Hepatocyte (in vitro differentiated cells): ENCODE data around the gene DNM2. TPM values are rescaled to one million over a fixed set of nuclear protein-coding genes. Genes with fewer than 3 reads are reported as not detected.
A peak's percentile ranks its signal among the peaks of the same experiment; 100 is the strongest.

Experiments
- DNase-seq: peaks from one replicate; pipeline ENCODE4 v3.0.0-alpha.2; 2016; ENCODE audit warnings: low spot score
- H2AFZ ChIP-seq: fragments of 200-600 bp; sonication (generic); 2 replicates; pipeline ENCODE4 v1.6.0; 2016; ENCODE audit warnings: antibody characterized with exemption, mild to moderate bottlenecking
- H3K27ac ChIP-seq: fragments of 200-600 bp; sonication (generic); 2 replicates; pipeline ENCODE4 v1.5.1; 2016; ENCODE audit warnings: mild to moderate bottlenecking
- H3K27me3 ChIP-seq: fragments of 200-600 bp; sonication (generic); 2 replicates; pipeline ENCODE4 v1.6.1; 2016
- H3K36me3 ChIP-seq: fragments of 200-600 bp; sonication (generic); replicated peaks from 2 replicates; pipeline ENCODE4 v1.5.1; 2016; ENCODE audit warnings: low read depth; ENCODE audit not compliant: insufficient read depth
- H3K4me1 ChIP-seq: fragments of 200-600 bp; sonication (generic); 2 replicates; pipeline ENCODE4 v1.5.1; 2016; ENCODE audit warnings: mild to moderate bottlenecking, moderate library complexity; ENCODE audit not compliant: insufficient read depth
- H3K4me2 ChIP-seq: fragments of 200-600 bp; sonication (generic); 2 replicates; pipeline ENCODE4 v1.6.0; 2016
- H3K4me3 ChIP-seq: fragments of 200-600 bp; sonication (generic); 2 replicates; pipeline ENCODE4 v1.5.1; 2016; ENCODE audit warnings: mild to moderate bottlenecking
- H3K79me2 ChIP-seq: fragments of 200-600 bp; sonication (generic); 2 replicates; pipeline ENCODE4 v1.6.0; 2017; ENCODE audit warnings: mild to moderate bottlenecking
- H3K9me2 ChIP-seq: fragments of 200-600 bp; sonication (generic); replicated peaks from 2 replicates; pipeline ENCODE4 v1.6.0; 2017; ENCODE audit warnings: mild to moderate bottlenecking; ENCODE audit not compliant: insufficient read depth
- H3K9me3 ChIP-seq: fragments of 200-600 bp; sonication (generic); 2 replicates; pipeline ENCODE4 v1.5.1; 2016; ENCODE audit warnings: low read depth, mild to moderate bottlenecking
- H4K20me1 ChIP-seq: fragments of 200-600 bp; sonication (generic); 2 replicates; pipeline ENCODE4 v1.6.0; 2016; ENCODE audit warnings: mild to moderate bottlenecking; ENCODE audit not compliant: insufficient read depth, poor library complexity, severe bottlenecking
- EZH2 ChIP-seq: fragments of 200-600 bp; sonication (generic); IDR thresholded peaks from 2 replicates; pipeline ENCODE4 v1.6.1; 2016; ENCODE audit warnings: antibody characterized with exemption, mild to moderate bottlenecking, borderline replicate concordance
- EZH2phosphoT487 ChIP-seq: fragments of 200-600 bp; sonication (generic); IDR thresholded peaks from one replicate; pipeline ENCODE4 v1.6.1; 2018; ENCODE audit warnings: antibody characterized with exemption, mild to moderate bottlenecking, low read depth, moderate library complexity; ENCODE audit not compliant: unreplicated experiment, severe bottlenecking
- WGBS: methylation state at CpG from one replicate; pipeline ENCODE4 v1.1.6; 2016; ENCODE audit warnings: low lambda C conversion rate; ENCODE audit errors: missing lambda C conversion rate; 5-methylcytosine and 5-hydroxymethylcytosine counted together
- polyA plus RNA-seq: library from polyadenylated mRNA; unstranded; fragments of >200 nt; fragmentation: Nextera tagmentation; extraction: Ambion mirVana; gene quantifications from 2 replicates; pipeline ENCODE4 v1.2.1, GENCODE V29; 2016
- total RNA-seq: library from RNA; depleted of rRNA; stranded (reverse); fragments of >200 nt; gene quantifications from 2 replicates; pipeline ENCODE4 v1.2.3, GENCODE V29; 2014
- TF ChIP-seq, protein P1 (sequence below): fragments of 200-600 bp; sonication (generic); IDR thresholded peaks from 2 replicates; pipeline ENCODE4 v1.5.1; 2016; ENCODE audit warnings: antibody characterized with exemption, mild to moderate bottlenecking; ENCODE audit not compliant: poor library complexity

Gene DNM2
- total and polyA plus RNA-seq, 2 experiments from 2014 or later, result 93.9 to 130 TPM

DNA sequence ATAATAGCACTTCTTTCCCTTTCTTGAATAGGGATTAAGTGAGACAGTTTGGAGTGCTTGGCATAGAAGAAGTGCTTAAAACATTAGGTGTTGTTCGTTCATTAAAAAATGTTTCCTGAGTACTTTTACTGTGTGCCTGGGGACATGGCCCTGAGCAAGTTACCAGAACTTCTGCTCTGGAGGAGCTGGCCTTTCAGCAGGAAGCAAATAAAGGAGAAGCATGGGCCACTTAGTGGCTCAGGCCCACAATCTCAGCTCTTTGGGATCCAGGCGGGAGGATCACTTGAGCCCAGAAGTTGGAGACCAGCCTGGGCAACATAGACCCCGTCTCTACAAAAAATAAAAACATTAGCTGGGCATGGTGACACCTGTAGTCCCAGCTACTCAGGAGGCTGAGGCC lies 5.7 kb downstream of the DNM2 start:
- no peak overlapping the region for H2AFZ ChIP-seq
- peaks cover 18% of the 10 kb centered on the region for H3K4me1 ChIP-seq
- H3K9me3 ChIP-seq, result no peaks in the 10 kb centered on the region
- peaks cover 92% of the 10 kb centered on the region for H4K20me1 ChIP-seq
- no peak overlapping the region for H3K27ac ChIP-seq
- H3K9me2 ChIP-seq, result no peaks in the 10 kb centered on the region
- peaks cover 100% of the 10 kb centered on the region for H3K79me2 ChIP-seq
- no peak overlapping the region for H3K4me2 ChIP-seq
- no peak for DNase-seq
- TF ChIP-seq, protein P1, sequence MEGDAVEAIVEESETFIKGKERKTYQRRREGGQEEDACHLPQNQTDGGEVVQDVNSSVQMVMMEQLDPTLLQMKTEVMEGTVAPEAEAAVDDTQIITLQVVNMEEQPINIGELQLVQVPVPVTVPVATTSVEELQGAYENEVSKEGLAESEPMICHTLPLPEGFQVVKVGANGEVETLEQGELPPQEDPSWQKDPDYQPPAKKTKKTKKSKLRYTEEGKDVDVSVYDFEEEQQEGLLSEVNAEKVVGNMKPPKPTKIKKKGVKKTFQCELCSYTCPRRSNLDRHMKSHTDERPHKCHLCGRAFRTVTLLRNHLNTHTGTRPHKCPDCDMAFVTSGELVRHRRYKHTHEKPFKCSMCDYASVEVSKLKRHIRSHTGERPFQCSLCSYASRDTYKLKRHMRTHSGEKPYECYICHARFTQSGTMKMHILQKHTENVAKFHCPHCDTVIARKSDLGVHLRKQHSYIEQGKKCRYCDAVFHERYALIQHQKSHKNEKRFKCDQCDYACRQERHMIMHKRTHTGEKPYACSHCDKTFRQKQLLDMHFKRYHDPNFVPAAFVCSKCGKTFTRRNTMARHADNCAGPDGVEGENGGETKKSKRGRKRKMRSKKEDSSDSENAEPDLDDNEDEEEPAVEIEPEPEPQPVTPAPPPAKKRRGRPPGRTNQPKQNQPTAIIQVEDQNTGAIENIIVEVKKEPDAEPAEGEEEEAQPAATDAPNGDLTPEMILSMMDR, result no peak
- TF ChIP-seq EZH2phosphoT487, result no peak
- no peak for TF ChIP-seq EZH2
- 89% methylated on average over 3 of the region's 3 CpGs for whole genome bisulfite sequencing
- H3K4me3 ChIP-seq, result no peak overlapping the region
- no peaks in the 10 kb centered on the region for H3K36me3 ChIP-seq
- H3K27me3 ChIP-seq, result no peaks in the 10 kb centered on the region

GRCh38 chr19:10724573-10725071 lies 6.7 kb downstream of the DNM2 start:
- TF ChIP-seq, protein P1, result no peak
- H3K9me3 ChIP-seq, result no peaks in the 10 kb centered on the region
- peaks cover 12% of the 10 kb centered on the region for H3K4me1 ChIP-seq
- H3K4me3 ChIP-seq, result no peak overlapping the region
- no peaks in the 10 kb centered on the region for H3K27me3 ChIP-seq
- H3K9me2 ChIP-seq, result no peaks in the 10 kb centered on the region
- H2AFZ ChIP-seq, result no peak overlapping the region
- H3K27ac ChIP-seq, result peak overlapping the region; percentile 76
- H3K79me2 ChIP-seq, result peaks cover 100% of the 10 kb centered on the region
- 60% methylated on average over 12 of the region's 12 CpGs for WGBS
- H4K20me1 ChIP-seq, result peaks cover 82% of the 10 kb centered on the region
- H3K4me2 ChIP-seq, result no peak overlapping the region
- H3K36me3 ChIP-seq, result no peaks in the 10 kb centered on the region
- DNase-seq, result no peak

GRCh38 chr19:10725415-10725814 lies 7.5 kb downstream of the DNM2 start:
- H4K20me1 ChIP-seq, result peaks cover 78% of the 10 kb centered on the region
- H3K4me1 ChIP-seq, result peaks cover 4% of the 10 kb centered on the region
- no peak for DNase-seq
- peaks cover 100% of the 10 kb centered on the region for H3K79me2 ChIP-seq
- no peak overlapping the region for H3K4me3 ChIP-seq
- H3K9me2 ChIP-seq, result no peaks in the 10 kb centered on the region
- H3K36me3 ChIP-seq, result no peaks in the 10 kb centered on the region
- no peak overlapping the region for H2AFZ ChIP-seq
- H3K4me2 ChIP-seq, result no peak overlapping the region
- H3K9me3 ChIP-seq, result no peaks in the 10 kb centered on the region
- H3K27ac ChIP-seq, result no peak overlapping the region
- 91% methylated on average over 4 of the region's 4 CpGs for WGBS
- H3K27me3 ChIP-seq, result no peaks in the 10 kb centered on the region
- no peak for TF ChIP-seq EZH2
- TF ChIP-seq, protein P1, result no peak
- TF ChIP-seq EZH2phosphoT487, result no peak

GRCh38 chr19:10726268-10726667 lies 8.4 kb downstream of the DNM2 start:
- H3K4me3 ChIP-seq, result no peak overlapping the region
- H3K9me2 ChIP-seq, result no peaks in the 10 kb centered on the region
- peaks cover 69% of the 10 kb centered on the region for H4K20me1 ChIP-seq
- no peak for DNase-seq
- no peaks in the 10 kb centered on the region for H3K9me3 ChIP-seq
- no peaks in the 10 kb centered on the region for H3K36me3 ChIP-seq
- H3K27me3 ChIP-seq, result no peaks in the 10 kb centered on the region
- TF ChIP-seq, protein P1, result no peak
- TF ChIP-seq EZH2phosphoT487, result no peak
- no peak for TF ChIP-seq EZH2
- H3K27ac ChIP-seq, result peak overlapping the region; percentile 60
- peaks cover 4% of the 10 kb centered on the region for H3K4me1 ChIP-seq
- WGBS, result 97% methylated on average over 10 of the region's 10 CpGs
- H3K79me2 ChIP-seq, result peaks cover 100% of the 10 kb centered on the region
- no peak overlapping the region for H3K4me2 ChIP-seq
- no peak overlapping the region for H2AFZ ChIP-seq
